Adrenal gland (tissue), 12 donors: Measurements from ENCODE around the gene SMS. TPM values are rescaled to one million over a fixed set of nuclear protein-coding genes. Genes with fewer than 3 reads are reported as not detected.
A peak's percentile ranks its signal among the peaks of the same experiment; 100 is the strongest.
"Not testable (repeated sequence)": the region's sequence is repeated elsewhere in the genome, so short reads cannot be mapped to it uniquely, and the experiment has no call there.

Source experiments
- DNase-seq, 7 donors: peaks; one replicate each; pipeline ENCODE4 v3.0.0-alpha.2; 2019 to 2020
- H3K27ac ChIP-seq, 5 donors: fragments of 200-600 bp; sonication (generic) in 4 of 5; 1 replicate in 3 of 5; 2 replicates in 2 of 5; pipeline versions ENCODE4 v1.5.1 to v1.8.0; 2016 to 2020; ENCODE audit warnings: mild to moderate bottlenecking in 1 of 5
- H3K27me3 ChIP-seq: fragments of 200-600 bp; 2 replicates; pipeline ENCODE4 v1.8.0; 2021
- H3K36me3 ChIP-seq, 2 donors: fragments of 200-600 bp; replicated peaks in 1 of 2; 1 replicate in 1 of 2; 2 replicates in 1 of 2; pipeline versions ENCODE4 v1.5.1 to v1.8.0; 2018 to 2022
- H3K4me1 ChIP-seq, 2 donors: fragments of 200-600 bp; replicated peaks in 1 of 2; 1 replicate in 1 of 2; 2 replicates in 1 of 2; pipeline versions ENCODE4 v1.5.1 to v1.8.0; 2018 to 2021
- H3K4me3 ChIP-seq, 4 donors: fragments of 200-600 bp; sonication (generic) in 3 of 4; one replicate each; pipeline ENCODE4 v1.5.1; 2016 to 2018
- H3K9me3 ChIP-seq, 3 donors: fragments of 200-600 bp; sonication (generic) in 1 of 3; replicated peaks in 1 of 3; 1 replicate in 2 of 3; 2 replicates in 1 of 3; pipeline versions ENCODE4 v1.5.1 to v1.8.0; 2016 to 2021
- POLR2A ChIP-seq, 2 donors: fragments of 450-650 bp; IDR thresholded peaks; one replicate each; pipeline ENCODE4 v1.6.1; 2017; ENCODE audit warnings: antibody characterized with exemption in 2 of 2, mild to moderate bottlenecking in 2 of 2, moderate library complexity in 1 of 2
- WGBS, 4 donors: extraction: QIAGEN DNeasy Blood & Tissue Kit in 2 of 4; methylation state at CpG; one replicate each; pipeline versions ENCODE4 v1.1.5 to v1.1.7; 2013 to 2017; 5-methylcytosine and 5-hydroxymethylcytosine counted together
- intact Hi-C, 2 donors: fragments of 100-400 bp; cut with DNase I; formaldehyde crosslinking; loops; one replicate each; pipeline versions ENCODE4 v1.14.1 to v1.15.0; 2022 to 2023
- polyA plus RNA-seq, 3 donors: library from polyadenylated mRNA; stranded (reverse); fragments of 200-250 nt in 2 of 3; fragments of 350-450 nt in 1 of 3; fragmentation: Illumina TruSeq in 1 of 3; extraction: RNeasy Lipid Tissue Mini Kit (QIAGEN cat#74804) in 1 of 3; gene quantifications; one replicate each; pipeline ENCODE4 v1.2.3, GENCODE V29; 2013 to 2014
- total RNA-seq, 9 donors: library from RNA; depleted of rRNA in 4 of 9; stranded (reverse); fragments of >200 nt in 4 of 9; fragments of 120-200 nt in 1 of 9; fragmentation: NEBNext Ultra II Directional in 1 of 9; extraction: Animal tissue kit (Norgen Biotek cat#: 25700) in 1 of 9; gene quantifications; one replicate each; pipeline versions ENCODE4 v1.1.0 to v1.2.4, GENCODE V29; 2013 to 2023
- TF ChIP-seq, protein P1 (sequence below), 6 experiments: fragments of 450-650 bp in 4 of 6; fragments of 200-600 bp in 2 of 6; sonication (generic) in 1 of 6; IDR thresholded peaks; 1 replicate in 5 of 6; 2 replicates in 1 of 6; pipeline versions ENCODE4 v1.5.1 to v1.8.0; 2016 to 2021; ENCODE audit warnings: antibody characterized with exemption in 6 of 6, mild to moderate bottlenecking in 2 of 6, moderate library complexity in 1 of 6
- donor health status: healthy with polysubstance abuse.
- donor health status: Bipolar disorder and iron deficiency.
- donor health status: DM: yes; HTN: yes; CAD: no.
- donor health status: DM: no; HTN: no; CAD: no.
- donor health status: DM: no; HTN: no; CAD: no.
- donor health status: DM: yes; HTN: yes; CAD: no.

Gene SMS
- total and polyA plus RNA-seq, 12 donors: 68.3 to 265 (median 131) TPM

DNA sequence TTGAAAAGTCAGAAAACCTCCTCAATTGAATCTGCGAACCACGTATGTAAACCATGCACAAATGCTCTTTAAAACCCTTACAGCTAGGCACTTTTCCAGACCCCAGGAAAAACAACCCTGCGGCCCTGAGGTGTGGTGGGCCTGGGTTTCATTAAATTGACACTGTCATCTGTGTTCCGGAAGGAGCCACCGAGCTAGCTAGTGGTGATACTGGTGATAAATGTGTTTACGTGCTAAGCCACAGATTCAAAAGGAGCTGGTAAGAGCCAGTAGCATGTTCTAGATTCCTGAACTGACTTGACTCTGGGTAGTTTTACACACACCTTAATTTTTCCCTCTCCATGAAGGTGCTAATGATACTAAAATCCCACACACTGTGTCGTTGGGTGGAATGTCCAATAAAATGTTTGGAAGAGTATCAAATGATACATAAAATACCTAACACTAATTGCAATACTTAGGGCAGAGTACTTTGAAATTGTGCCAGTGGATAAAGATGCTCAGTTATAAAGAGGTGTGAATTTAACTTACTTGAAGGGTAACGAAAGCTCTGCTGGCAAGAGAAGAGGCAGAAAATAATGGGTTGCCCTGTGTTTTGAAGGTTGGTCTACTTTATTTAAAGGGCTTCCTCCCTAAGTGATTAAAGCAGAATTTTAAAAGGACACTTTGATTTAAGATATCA is 8.5 kb downstream of the SMS start:
- no peaks in the 10 kb centered on the region for H3K27me3 ChIP-seq
- peak overlapping the region in 1 of 5 donors; percentile 17 for H3K27ac ChIP-seq
- TF ChIP-seq, protein P1, sequence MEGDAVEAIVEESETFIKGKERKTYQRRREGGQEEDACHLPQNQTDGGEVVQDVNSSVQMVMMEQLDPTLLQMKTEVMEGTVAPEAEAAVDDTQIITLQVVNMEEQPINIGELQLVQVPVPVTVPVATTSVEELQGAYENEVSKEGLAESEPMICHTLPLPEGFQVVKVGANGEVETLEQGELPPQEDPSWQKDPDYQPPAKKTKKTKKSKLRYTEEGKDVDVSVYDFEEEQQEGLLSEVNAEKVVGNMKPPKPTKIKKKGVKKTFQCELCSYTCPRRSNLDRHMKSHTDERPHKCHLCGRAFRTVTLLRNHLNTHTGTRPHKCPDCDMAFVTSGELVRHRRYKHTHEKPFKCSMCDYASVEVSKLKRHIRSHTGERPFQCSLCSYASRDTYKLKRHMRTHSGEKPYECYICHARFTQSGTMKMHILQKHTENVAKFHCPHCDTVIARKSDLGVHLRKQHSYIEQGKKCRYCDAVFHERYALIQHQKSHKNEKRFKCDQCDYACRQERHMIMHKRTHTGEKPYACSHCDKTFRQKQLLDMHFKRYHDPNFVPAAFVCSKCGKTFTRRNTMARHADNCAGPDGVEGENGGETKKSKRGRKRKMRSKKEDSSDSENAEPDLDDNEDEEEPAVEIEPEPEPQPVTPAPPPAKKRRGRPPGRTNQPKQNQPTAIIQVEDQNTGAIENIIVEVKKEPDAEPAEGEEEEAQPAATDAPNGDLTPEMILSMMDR (IDR thresholded peaks at IDR 0.05): no peak
- TF ChIP-seq POLR2A (IDR thresholded peaks at IDR 0.05): no peak
- no peaks in the 10 kb centered on the region for H3K36me3 ChIP-seq
- peak in 1 of 7 donors; percentile 3 for DNase-seq
- H3K9me3 ChIP-seq: no peaks in the 10 kb centered on the region
- H3K4me3 ChIP-seq: no peak overlapping the region
- WGBS, 4 donors: 58 to 85% (median 66%) methylated on average over 8 of the region's 8 CpGs
- intact Hi-C loops: no loop called here
- peaks cover 0 to 26% of the 10 kb centered on the region in 2 donors for H3K4me1 ChIP-seq

DNA sequence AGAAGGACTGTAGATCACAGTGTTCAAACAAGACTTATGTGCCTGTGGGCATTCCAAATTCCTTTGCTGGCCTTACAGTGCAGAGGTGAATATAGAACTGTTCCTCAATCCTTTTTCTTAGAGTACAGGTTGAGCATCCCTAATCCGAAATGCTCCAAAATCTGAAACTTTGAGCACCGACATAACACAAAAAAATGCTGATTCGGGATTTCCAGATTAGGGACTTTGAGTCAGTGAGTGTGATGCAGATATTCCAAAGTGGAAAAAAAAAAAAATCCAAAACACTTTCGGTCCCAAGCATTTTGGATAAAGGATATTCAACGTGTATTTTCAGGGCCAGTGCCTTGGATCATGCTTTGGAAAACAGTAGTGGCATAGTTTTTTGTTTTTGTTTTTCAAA is 9.2 kb downstream of the SMS start:
- 46 to 64% (median 52%) methylated on average over 5 of the region's 5 CpGs for WGBS, 4 donors
- no peak for TF ChIP-seq POLR2A (IDR thresholded peaks at IDR 0.05)
- TF ChIP-seq, protein P1 (IDR thresholded peaks at IDR 0.05): no peak
- H3K4me1 ChIP-seq: peaks cover 0 to 27% of the 10 kb centered on the region in 2 donors
- H3K36me3 ChIP-seq: no peaks in the 10 kb centered on the region
- peak in 1 of 7 donors; percentile 3 for DNase-seq
- no peaks in the 10 kb centered on the region for H3K27me3 ChIP-seq
- no peak overlapping the region for H3K4me3 ChIP-seq
- intact Hi-C loops: no loop called here
- H3K27ac ChIP-seq: peak overlapping the region in 1 of 5 donors; percentile 22
- no peaks in the 10 kb centered on the region for H3K9me3 ChIP-seq

DNA sequence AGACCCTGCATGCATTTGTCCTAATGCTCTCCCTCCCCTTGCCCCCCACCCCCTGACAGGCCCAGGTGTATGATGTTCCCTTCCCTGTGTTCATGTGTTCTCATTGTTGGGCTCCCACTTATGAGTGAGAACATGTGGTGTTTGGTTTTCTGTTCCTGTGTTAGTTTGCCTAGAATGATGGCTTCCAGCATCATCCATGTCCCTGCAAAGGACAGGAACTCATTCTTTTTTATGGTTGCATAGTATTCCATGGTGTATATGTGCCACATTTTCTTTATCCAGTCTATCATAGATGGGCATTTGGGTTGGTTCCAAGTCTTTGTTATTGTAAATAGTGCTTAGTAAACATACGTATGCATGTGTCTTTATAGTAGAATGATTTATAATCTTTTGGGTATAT is 10.0 kb downstream of the SMS start:
- H3K27ac ChIP-seq, DNase-seq, intact Hi-C loops, H3K36me3 ChIP-seq, H3K4me3 ChIP-seq, H3K9me3 ChIP-seq, H3K27me3 ChIP-seq: not testable (repeated sequence)
- 76 to 100% (median 88%) methylated on average over 1 of the region's 1 CpG for WGBS, 4 donors
- H3K4me1 ChIP-seq: peaks cover 0 to 27% of the 10 kb centered on the region in 2 donors

DNA sequence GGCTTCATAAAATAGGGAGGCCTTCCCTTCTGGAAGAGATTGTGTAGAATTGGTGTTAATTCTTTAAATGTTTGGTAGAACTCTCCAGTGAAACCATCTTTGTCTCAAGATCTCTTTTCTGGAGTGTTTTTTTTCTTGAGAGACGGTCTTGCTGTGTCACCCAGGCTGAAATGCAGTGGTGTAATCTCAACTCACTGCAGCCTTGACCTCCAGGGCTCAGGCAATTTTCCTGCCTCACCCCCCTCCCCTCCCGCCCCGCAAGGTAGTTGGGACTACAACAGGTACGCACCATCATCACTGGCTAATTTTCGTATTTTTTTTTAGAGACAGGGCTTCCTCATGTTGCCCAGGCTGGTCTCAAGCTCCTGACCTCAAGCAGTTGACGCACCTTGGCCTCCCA is 12.1 kb downstream of the SMS start:
- no peak for DNase-seq
- peaks cover 0 to 19% of the 10 kb centered on the region in 2 donors for H3K4me1 ChIP-seq
- H3K4me3 ChIP-seq: no peak overlapping the region
- TF ChIP-seq, protein P1 (IDR thresholded peaks at IDR 0.05): no peak
- no peak for TF ChIP-seq POLR2A (IDR thresholded peaks at IDR 0.05)
- H3K9me3 ChIP-seq: no peaks in the 10 kb centered on the region
- no peaks in the 10 kb centered on the region for H3K27me3 ChIP-seq
- intact Hi-C loops: no loop called here
- 53 to 63% (median 55%) methylated on average over 5 to 6 of the region's 6 CpGs for WGBS, 4 donors
- no peaks in the 10 kb centered on the region for H3K36me3 ChIP-seq
- H3K27ac ChIP-seq: no peak overlapping the region

DNA sequence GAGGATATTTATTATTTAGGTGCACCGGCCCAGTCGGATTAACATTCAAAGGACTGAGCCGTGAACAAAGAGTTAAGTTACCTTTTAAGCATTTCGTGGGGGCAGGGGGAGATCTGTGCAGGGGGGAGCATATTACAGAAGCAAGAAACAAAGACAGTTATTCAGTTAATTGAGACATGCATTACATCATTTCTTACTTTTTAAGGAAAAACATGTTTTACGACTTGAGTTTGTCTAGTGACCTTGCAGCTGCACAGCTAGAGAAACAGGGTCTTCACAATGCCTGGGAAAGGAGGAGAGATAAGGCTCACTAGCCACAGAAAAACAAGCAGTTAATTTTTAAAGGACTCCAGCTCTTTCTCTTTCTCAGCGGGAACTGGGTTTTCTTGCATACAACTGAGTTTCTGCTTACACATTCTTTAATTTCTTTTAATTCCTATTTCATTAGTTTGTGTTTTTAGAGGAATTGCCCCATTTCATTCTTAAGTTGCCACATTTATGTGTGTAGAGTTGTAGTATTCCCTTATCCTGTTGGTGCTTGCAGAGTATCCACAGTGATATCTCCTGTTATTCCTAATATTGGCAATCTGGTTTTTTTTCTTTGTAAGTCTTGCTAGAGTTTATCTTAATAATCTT is 12.8 kb downstream of the SMS start:
- peaks cover 0 to 19% of the 10 kb centered on the region in 2 donors for H3K4me1 ChIP-seq
- intact Hi-C loops, DNase-seq, H3K27me3 ChIP-seq, H3K27ac ChIP-seq, H3K9me3 ChIP-seq, H3K4me3 ChIP-seq, H3K36me3 ChIP-seq: not testable (repeated sequence)
- 47 to 59% (median 54%) methylated on average over 6 of the region's 6 CpGs for WGBS, 4 donors
